Esophagus muscularis mucosa (tissue), 4 donors: ENCODE results near the gene STK16.

Experiments
- CTCF ChIP-seq, 3 experiments: fragments of 200-600 bp in 2 of 3; fragments of 450-650 bp in 1 of 3; sonication (generic) in 2 of 3; IDR thresholded peaks; one replicate each; pipeline ENCODE4 v1.5.1; 2017 to 2019; ENCODE audit warnings: antibody characterized with exemption in 3 of 3, mild to moderate bottlenecking in 2 of 3, moderate library complexity in 1 of 3
- EP300 ChIP-seq: sonication (generic); formaldehyde crosslinking; IDR thresholded peaks from one replicate; pipeline ENCODE4 v1.6.1; 2017; ENCODE audit warnings: antibody characterized with exemption
- POLR2A ChIP-seq: fragments of 450-650 bp; IDR thresholded peaks from one replicate; pipeline ENCODE4 v1.6.1; 2017; ENCODE audit warnings: antibody characterized with exemption, moderate library complexity, mild to moderate bottlenecking, low read depth
- POLR2AphosphoS5 ChIP-seq, 2 donors: sonication (generic); formaldehyde crosslinking; IDR thresholded peaks; one replicate each; pipeline ENCODE4 v1.6.1; 2017; ENCODE audit warnings: antibody characterized with exemption in 2 of 2

- TF ChIP-seq CTCF (IDR thresholded peaks at IDR 0.05) (no peak), POLR2A (no peak), EP300 (no peak), POLR2AphosphoS5 (IDR thresholded peaks at IDR 0.05) (no peak)
These were observed 46.1 kb downstream of the STK16 start for GRCh38 chr2:219291394-219291793.
